CD4-positive, alpha-beta T cell treated with Interferon alpha-2 for 1 hour (primary cell): ENCODE data around the gene DROSHA.
A peak's percentile ranks its signal among the peaks of the same experiment; 100 is the strongest.
"Not testable (repeated sequence)": the region's sequence is repeated elsewhere in the genome, so short reads cannot be mapped to it uniquely, and the experiment has no call there.

Experiments
- DNase-seq, 2 donors: peaks; one replicate each; pipeline ENCODE4 v3.0.0-alpha.2; 2020 to 2022

The DROSHA gene, protein sequence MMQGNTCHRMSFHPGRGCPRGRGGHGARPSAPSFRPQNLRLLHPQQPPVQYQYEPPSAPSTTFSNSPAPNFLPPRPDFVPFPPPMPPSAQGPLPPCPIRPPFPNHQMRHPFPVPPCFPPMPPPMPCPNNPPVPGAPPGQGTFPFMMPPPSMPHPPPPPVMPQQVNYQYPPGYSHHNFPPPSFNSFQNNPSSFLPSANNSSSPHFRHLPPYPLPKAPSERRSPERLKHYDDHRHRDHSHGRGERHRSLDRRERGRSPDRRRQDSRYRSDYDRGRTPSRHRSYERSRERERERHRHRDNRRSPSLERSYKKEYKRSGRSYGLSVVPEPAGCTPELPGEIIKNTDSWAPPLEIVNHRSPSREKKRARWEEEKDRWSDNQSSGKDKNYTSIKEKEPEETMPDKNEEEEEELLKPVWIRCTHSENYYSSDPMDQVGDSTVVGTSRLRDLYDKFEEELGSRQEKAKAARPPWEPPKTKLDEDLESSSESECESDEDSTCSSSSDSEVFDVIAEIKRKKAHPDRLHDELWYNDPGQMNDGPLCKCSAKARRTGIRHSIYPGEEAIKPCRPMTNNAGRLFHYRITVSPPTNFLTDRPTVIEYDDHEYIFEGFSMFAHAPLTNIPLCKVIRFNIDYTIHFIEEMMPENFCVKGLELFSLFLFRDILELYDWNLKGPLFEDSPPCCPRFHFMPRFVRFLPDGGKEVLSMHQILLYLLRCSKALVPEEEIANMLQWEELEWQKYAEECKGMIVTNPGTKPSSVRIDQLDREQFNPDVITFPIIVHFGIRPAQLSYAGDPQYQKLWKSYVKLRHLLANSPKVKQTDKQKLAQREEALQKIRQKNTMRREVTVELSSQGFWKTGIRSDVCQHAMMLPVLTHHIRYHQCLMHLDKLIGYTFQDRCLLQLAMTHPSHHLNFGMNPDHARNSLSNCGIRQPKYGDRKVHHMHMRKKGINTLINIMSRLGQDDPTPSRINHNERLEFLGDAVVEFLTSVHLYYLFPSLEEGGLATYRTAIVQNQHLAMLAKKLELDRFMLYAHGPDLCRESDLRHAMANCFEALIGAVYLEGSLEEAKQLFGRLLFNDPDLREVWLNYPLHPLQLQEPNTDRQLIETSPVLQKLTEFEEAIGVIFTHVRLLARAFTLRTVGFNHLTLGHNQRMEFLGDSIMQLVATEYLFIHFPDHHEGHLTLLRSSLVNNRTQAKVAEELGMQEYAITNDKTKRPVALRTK (N-terminal part only)

DNA sequence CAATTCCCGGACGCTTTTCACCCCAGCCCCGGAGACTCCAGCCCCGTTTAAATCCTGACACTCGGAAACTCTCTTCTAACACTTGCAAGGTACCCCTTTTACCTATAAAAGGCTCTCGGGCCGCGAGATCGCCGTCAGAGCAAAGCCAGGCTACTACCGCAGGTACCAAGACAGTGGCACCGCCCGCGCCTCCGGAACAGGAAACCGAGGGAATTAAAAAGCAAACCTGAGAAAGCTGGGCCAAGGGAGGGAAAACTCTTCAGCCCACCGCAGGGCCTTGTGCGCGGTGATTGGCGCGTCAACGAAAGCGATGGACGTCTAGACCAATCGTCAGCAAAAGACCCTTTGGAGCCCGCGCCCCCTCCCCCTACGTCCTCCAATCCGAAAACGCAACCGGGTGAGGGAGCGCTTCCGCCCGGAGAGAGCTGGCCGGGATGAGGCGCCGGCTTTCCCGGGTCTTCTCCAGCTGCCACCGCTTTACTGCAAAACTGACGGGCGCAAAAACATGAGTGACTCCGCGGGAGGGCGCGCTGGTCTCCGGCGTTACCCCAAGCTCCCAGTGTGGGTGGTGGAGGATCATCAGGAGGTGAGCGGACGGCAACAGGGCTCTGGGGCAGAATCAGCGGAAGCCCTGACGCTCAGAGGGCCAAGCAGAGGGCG lies at the start of gene DROSHA, which contains the start of gene C5orf22:
Gene DROSHA (minus strand): TSS at position 206 of the 660 bp plus-strand sequence. CDS start 3,034 bp downstream, outside the sequence.
Gene C5orf22 (plus strand): TSS at position 414 of the 660 bp plus-strand sequence. CDS start 92 bp downstream, at position 506.
- peak; percentile 85 to 90 for DNase-seq

DNA sequence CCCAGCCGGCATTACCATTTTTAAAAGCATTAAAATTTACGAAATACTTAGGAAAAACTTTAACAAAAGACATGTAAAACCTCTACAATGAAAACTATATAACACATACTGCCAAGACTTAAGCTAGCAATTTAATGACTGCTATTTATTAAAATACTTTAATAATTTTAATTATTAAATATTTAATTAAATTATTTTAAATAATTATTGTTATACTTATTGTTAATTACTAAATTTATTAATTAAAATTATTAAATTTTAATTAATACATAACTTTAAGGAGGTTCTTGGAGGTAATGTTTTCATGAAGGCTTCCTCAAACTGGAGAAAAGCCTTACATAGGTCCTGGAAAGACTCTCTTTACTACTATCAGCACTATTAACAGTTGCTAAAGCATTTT lies 47.7 kb upstream of the DROSHA start:
- no peak for DNase-seq

DNA sequence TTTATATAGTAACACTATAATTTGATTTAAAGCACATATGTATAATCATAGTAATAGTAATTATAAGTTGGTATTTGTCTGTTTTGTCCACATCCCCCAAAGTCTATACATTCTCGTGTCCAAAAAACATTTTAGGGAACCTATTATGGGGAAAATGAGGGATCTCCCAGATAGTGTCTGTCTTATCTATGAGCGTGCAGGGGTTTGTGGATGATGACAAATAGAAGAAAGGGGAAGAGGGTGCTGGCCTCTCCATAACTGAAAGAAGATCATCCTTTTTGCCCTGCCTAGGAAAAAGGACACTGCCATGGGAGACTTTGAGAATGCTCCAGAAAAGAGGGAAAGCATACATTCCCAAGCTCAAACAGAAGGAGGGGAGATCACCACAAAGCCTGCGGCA lies 45.5 kb upstream of the DROSHA start:
- no peak for DNase-seq

DNA sequence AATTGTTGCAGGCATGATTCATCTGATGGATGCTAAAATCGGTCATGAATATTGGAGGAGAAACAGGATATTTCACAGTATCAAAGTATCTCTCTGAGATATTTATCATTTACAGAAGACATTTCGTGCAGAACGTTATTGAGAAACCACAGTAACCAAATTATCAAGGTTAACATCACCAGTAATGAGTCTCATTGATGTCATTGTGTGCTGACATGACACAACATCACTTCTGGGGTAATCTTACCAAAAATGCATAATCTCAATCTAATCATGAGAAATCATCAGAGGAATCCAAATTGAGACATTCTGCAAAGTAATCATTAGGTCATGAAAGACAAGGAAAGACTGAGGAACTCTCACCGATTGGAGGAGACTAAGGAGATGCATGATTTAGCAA lies 42.9 kb upstream of the DROSHA start:
- no peak for DNase-seq

DNA sequence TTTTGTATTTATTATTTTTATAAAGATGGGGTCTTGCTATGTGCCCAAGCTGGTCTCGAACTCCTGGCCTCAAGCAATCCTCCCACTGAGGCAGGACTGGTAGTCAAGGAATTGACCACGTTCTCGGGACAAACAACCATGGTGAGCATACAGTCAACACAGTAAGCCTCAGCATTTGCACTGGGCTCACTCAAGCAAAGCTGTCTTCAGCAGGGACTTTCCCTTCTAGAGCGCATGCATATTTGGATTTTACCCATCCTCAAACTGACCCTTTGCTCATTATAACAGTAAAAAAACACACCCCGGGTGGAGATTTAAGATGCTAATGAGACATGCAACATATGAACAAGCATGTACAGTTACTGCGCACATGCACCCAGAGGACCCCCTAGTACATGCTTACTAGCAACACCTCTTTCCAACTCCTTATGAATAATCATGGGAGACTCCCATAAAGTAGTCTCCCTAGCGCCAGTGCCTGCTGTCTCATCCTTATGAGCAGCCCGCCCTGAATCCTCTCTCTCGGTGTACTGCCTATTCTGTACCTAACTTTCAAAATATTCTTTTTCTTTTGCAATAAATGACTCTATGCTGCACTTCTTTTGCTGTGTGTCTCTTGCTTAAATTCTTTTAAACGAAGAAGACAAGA lies 41.7 kb upstream of the DROSHA start:
- no peak for DNase-seq

DNA sequence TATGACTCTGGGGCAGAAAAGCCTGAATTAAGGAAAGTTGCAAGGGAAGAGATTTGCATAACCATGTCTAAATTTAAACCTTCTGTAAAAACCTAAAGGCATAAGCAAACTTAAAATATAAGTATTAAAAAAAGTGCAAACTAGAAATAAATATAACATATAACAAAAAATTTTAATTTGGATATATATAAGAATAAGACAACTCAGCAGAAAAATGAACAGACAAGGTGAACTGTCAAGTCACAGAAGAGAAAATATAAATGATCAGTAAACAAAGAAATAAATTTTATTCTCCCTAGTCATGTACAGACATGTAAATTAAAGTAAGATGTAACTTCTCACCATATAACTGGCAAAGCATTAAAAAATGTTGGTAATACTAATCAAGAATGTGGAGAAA lies 37.2 kb upstream of the DROSHA start:
- no peak for DNase-seq

DNA sequence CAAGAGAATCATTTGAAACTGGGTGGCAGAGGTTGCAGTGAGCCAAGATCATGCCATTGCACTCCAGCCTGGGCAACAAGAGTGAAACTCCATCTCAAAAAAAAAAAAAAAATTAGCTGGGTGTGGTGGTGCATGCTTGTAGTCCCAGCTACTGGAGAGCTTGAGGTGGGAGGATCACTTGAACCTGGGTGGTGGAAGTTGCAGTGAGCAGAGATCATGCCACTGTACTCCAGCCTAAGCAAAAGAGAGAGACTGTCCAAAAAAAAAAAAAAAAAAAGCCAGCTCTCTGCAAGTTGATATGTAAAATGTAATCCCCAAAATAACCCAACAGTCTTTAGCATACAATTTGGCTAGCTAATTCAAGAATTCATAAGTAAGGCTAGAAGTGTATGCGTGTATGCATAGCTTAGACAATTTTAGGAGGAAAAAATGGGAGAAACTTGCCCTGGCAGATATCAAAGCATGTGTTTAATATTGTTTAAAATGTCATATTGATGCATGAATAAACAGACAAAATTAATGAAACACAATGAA lies 36.5 kb upstream of the DROSHA start:
- no peak for DNase-seq

DNA sequence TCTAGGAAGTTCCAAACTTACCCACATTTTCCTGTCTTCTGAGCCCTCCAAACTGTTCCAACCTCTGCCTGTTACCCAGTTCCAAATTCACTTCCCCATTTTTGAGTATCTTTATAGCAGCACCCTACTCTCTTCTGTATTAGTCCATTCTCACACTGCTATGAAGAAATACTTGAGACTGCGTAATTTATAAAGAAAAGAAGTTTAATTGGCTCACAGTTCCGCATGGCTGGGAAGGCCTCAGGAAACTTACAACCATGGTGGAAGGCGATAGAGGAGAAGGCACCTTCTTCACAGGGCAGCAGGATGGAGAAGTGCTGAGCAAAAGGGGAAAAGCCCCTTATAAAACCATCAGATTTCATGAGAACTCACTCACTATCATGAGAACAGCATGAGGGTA lies 34.5 kb upstream of the DROSHA start:
- DNase-seq = not testable (repeated sequence)

DNA sequence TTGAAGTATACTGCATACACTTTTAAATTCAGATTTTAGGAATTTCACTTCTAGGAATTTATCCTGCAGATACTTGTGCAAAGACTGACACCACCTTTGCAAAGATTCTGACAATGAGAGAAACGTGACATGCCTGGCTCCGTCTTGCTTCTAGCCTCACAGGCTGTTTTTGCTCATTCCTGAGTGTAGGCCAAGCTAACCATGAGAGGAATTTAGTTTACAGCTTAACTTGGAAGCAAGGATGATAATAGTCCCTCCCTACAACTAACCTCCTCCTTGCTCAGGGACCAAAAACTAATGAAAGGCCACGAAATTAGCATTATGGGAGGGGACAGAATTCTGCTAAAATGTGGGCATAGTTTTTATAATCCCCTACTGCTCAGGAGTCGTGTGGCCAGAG lies 31.3 kb upstream of the DROSHA start:
- no peak for DNase-seq

DNA sequence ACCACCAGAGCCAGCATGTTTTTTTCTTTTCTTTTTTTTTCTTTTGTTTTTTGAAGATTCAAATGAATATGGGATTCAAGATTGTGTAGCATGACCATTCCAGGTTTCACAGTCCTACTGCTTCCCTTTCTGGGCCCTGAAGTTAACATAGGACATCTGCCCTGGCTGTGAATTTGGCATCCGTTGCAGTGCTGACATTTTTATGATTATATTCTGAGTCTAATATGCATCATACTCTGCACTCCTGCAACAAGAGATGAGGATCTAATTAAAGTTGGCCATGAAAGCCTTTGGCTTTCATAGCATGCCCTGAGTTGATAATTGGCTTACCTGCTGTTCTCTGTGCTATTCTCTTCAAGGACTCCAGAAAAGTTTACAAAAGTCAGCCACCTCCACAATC lies 30.1 kb upstream of the DROSHA start:
- no peak for DNase-seq

DNA sequence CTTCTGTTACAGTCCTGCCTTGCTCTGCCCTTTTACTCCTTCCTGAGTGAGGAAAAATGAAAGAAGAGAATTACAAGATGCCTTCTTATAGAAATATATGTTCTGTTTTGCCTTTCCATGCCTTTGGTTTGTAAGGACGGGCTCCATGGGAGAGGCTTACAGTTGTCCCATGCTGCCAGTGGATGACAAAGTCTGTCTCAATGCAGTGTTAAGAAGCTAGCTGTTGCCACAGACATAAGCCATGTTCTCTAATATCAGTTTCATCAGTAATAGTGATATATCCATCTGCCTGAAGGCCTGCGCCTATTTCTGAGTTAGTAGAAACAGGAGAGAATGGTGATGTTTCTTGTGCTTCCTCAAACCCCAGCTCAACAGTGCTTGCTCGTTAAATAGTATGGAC lies 28.0 kb upstream of the DROSHA start:
- DNase-seq = no peak

DNA sequence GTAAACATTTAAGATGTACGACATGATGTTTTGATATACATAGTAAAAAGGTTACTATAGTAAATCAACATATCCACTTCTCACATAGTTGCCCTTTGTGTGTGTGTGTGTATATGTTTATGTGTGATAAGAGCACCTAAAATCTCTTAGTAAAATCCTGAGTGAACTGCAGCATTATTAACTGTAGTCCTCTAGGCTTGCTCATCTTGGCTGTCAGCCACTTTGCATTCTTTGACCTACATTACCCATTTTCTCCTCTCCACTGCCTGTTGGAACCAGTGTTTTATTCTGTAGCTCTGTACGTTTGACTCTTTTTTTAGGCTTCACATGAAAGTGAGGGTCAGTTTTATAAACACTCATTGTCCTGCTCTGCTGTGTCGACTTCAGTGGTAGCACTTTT lies 24.6 kb upstream of the DROSHA start:
- no peak for DNase-seq

DNA sequence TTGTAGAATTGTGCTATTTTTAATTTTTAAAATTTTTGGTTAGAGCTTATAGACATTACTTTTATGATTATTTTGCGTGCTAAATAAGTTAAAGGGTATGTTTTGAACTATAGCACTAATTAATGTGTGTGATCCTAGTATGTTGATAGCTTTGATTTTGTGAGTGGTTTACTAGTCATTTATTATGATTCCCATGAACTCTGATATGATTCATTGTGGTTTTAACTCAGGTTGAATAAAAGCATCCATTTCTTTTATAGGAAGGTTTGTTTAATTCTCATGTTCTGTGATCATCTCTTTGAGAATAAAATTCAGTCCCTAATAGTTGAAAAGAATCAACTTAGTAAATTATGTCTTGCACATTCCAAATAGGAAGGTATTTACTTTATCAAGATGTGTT lies 22.7 kb upstream of the DROSHA start:
- no peak for DNase-seq

DNA sequence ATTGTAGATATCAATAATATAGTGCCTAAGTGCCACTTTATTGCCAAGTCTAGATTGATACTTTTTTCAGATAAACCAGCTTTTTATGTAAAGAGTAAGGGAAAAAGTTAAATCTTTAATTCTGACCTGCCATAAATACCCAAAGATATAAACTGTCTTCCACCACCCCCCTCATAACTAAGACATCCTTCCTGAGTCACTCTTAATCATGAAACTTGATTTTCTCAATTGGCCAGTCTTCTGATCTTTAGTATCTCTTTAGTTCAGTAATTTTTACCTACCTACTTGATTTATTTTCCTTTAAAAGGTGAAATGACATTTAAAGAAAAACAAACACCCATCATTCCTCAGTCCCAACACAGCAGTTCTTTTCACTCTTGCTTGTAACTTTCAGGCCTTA lies 22.0 kb upstream of the DROSHA start:
- no peak for DNase-seq

DNA sequence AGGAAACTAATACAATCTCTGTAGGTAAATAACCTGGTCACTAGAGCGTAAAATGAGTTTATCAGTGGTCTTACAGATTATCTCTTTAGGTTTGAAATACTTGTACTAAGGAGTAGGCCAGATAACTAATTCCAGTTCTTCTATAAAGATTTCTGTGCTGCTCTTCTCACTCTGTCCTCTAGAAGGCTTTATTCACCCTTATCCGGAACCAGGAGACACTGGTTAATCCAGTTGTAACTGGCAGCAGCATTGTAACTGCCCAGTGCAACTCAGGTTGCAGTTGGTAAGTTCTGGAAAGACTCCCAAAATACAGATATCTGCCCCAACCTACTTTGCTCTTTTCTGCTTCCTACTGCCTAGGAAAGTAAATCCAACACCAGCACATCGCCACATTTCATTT lies 20.0 kb upstream of the DROSHA start:
- no peak for DNase-seq

DNA sequence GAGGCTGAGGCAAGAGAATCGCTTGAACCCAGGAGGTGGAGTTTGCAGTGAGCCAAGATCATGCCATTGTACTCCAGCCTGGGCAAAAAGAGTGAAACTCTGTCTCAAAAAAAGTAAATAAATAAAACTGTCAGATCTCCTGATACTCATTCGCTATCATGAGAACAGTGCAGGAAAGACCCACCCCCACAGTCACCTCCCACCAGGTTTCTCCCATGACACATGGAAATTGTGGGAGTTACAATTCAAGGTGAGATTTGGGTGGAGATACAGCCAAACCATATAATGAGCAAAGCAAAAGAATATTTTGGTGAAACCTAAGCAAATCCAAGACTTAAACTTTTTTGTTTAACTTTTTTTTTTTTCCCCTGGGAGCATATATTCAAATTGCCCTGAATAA lies 17.2 kb upstream of the DROSHA start:
- not testable (repeated sequence) for DNase-seq

DNA sequence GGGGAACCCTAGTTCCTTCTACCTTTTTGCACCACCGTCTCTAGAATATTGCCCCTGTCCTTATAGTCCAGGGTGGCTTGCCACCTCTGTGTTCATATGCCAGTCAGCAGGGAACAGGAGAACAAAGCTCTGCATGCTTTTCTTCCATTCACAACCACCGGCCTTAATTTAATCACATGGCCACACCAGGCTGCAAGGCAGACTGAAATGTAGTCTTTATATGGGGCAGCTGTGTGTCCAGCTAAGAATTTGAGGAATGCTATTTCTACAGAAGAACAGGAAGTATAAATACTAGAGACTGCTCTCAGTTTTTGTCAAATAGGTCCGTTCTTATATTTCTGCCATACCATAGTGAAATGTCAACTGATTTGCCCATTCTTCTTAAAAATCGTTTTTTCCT lies 6.0 kb upstream of the DROSHA start:
- no peak for DNase-seq

DNA sequence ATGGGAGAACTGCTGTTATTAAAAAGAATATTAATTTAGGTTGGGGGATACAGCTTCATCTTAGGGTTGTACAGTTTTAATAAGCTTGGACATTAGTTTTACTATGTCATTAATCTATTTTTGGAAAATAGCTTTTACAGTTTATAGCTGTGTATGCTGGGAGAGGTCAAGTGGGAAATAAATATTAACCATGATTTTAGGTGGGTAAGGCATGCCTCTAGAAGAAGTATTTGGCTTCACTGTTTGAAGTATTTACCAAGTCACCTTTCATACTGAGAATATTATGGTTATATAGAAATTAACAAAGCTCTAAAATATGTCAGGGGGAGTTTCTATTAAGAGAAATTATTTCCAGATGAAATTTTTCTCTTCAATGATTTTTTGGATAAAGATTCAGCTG lies 5.5 kb upstream of the DROSHA start:
- no peak for DNase-seq

DNA sequence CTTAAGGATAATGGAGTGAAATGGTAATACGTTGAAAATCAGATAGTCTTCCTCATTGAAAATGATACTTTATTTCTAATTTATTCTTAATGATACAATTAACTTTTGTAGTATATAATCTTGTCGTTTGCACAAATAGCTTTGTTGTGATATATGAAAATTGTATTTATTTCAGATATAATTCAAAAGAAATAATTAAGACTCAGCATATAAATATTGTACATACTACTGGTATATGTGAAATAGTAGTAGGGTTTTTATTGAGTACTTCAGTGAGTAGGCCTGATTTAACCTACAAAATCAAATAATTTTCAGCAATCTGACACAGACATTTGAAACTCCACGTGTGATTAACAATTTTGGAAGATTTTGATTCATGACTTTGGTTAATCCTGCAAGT lies 5.0 kb upstream of the DROSHA start:
- no peak for DNase-seq

DNA sequence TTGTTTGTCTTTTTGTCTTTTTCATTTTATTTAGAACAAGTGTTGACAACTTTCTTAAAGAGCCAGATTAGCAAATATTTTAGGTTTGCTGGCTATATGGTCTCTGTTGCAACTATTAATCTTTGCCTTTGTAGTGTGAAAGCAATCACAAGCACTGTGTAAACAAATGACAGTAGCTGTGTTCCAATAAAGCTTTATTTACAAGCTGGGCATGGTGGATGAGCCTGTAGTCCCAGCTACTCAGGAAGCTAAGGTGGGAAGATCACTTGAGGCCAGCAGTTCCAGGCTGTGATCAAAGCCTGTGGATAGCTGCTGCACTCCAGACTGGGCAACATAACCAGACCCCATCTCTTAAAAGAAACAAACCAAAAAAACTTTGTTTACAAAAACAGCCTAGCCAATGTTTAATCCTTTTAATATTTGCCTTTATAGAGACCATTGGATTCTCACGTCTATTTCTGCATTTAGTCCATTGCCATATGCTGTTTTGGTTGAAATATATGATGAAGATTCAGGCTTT lies 2.7 kb upstream of the DROSHA start:
- DNase-seq = no peak

DNA sequence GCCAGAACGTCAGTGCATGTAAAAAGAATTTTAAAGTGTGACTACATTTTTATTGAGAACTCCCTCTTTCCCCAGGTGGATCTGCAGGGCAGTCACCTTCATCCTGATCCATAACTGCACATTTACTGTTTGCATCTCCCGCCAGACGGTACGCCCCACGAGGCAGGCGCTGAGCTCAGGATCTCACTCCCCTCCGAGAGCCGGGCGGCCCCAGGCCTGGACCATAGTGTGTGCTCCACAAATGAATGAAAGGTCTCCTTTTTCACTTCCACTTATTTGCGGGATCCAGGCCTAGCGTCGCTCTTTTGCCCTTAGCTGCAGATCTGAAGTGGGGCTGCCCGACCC lies 378 bp downstream of the DROSHA start:
- no peak for DNase-seq
